PC-9 (cell line): ENCODE measurements around the gene TAF3. TPM values are rescaled to one million over a fixed set of nuclear protein-coding genes. Genes with fewer than 3 reads are reported as not detected.

Experiments used
- BruUV-seq: library from RNA; stranded (reverse); fragments of 400-500 nt; replicated peaks from 2 replicates; lab custom pipeline; 2021; lab: Mats Ljungman, UMichigan
- CTCF ChIA-PET: fragments of 300-600 bp; sonication (Branson Sonifier 250); formaldehyde crosslinking; loops from one replicate; lab custom pipeline; 2022; ENCODE audit warnings: antibody characterized with exemption; lab: Charles Lee
- POLR2A ChIA-PET: fragments of 300-600 bp; sonication (Branson Sonifier 250); formaldehyde crosslinking; loops from one replicate; lab custom pipeline; 2022; ENCODE audit warnings: antibody characterized with exemption; ENCODE audit not compliant: unreplicated experiment; lab: Charles Lee
- DNase-seq, 2 experiments: peaks; one replicate each; pipeline versions ENCODE4 v3.0.0 to v3.0.0-alpha.2; 2015 to 2022; ENCODE audit warnings: mixed read lengths in 1 of 2
- H2AFZ ChIP-seq: fragments of 200-600 bp; sonication (generic); 2 replicates; pipeline ENCODE4 v1.8.1; 2017; ENCODE audit warnings: antibody characterized with exemption
- H3F3A ChIP-seq: fragments of 200-600 bp; sonication (generic); 2 replicates; pipeline ENCODE4 v1.8.1; 2017; ENCODE audit warnings: antibody characterized with exemption, mild to moderate bottlenecking, low read depth; ENCODE audit not compliant: insufficient read depth
- H3K27ac ChIP-seq: fragments of 200-600 bp; sonication (generic); 2 replicates; pipeline ENCODE4 v1.6.1; 2016; ENCODE audit warnings: mixed run types
- H3K27me3 ChIP-seq: fragments of 200-600 bp; sonication (generic); 2 replicates; pipeline ENCODE4 v1.6.1; 2016; ENCODE audit warnings: low read depth, mixed run types; ENCODE audit not compliant: insufficient read depth
- H3K36me3 ChIP-seq: fragments of 200-600 bp; sonication (generic); 2 replicates; pipeline ENCODE4 v1.6.1; 2016; ENCODE audit warnings: low read depth, mixed run types
- H3K4me1 ChIP-seq: fragments of 200-600 bp; sonication (generic); replicated peaks from 2 replicates; pipeline ENCODE4 v1.6.1; 2016; ENCODE audit warnings: mixed run types; ENCODE audit not compliant: insufficient read depth
- H3K4me2 ChIP-seq: fragments of 200-600 bp; sonication (generic); 2 replicates; pipeline ENCODE4 v1.6.1; 2017; ENCODE audit warnings: mixed run types
- H3K4me3 ChIP-seq: fragments of 200-600 bp; sonication (generic); 2 replicates; pipeline ENCODE4 v1.6.1; 2016; ENCODE audit warnings: mixed run types
- H3K79me2 ChIP-seq: fragments of 200-600 bp; sonication (generic); 2 replicates; pipeline ENCODE4 v1.6.1; 2017; ENCODE audit warnings: low read depth, mixed run types
- H3K9me2 ChIP-seq: fragments of 200-600 bp; sonication (generic); 2 replicates; pipeline ENCODE4 v1.8.1; 2017; ENCODE audit warnings: mild to moderate bottlenecking; ENCODE audit not compliant: insufficient read depth
- H3K9me3 ChIP-seq: fragments of 200-600 bp; sonication (generic); 2 replicates; pipeline ENCODE4 v1.8.1; 2016; ENCODE audit warnings: low read depth; ENCODE audit not compliant: insufficient read depth
- H4K20me1 ChIP-seq: fragments of 200-600 bp; sonication (generic); 2 replicates; pipeline ENCODE4 v1.8.1; 2017; ENCODE audit not compliant: insufficient read depth
- CTCF ChIP-seq: fragments of 200-600 bp; sonication (generic); conservative IDR thresholded peaks from 2 replicates; pipeline ENCODE4 v1.6.1; 2017; ENCODE audit warnings: mixed run types, antibody characterized with exemption, mild to moderate bottlenecking, moderate library complexity
- EZH2 ChIP-seq: fragments of 200-600 bp; sonication (generic); IDR thresholded peaks from 2 replicates; pipeline ENCODE4 v1.8.0; 2017; ENCODE audit warnings: antibody characterized with exemption, low read depth
- intact Hi-C: fragments of 100-400 bp; cut with micrococcal nuclease; formaldehyde crosslinking; loops from one replicate; pipeline ENCODE4 v1.10.0; 2022; ENCODE audit not compliant: unreplicated experiment
- total RNA-seq: library from RNA; stranded (reverse); gene quantifications from 2 replicates; pipeline ENCODE4 v1.2.3, GENCODE V29; 2021

The TAF3 gene
- total RNA-seq, 1 experiment from 2014 or later: 7.7 TPM

- TF ChIP-seq EZH2 (no peak), CTCF (no peak)
- peaks cover 96% of the 10 kb centered on the region for H3K79me2 ChIP-seq
- DNase-seq: peak in 1 of 2 experiments; percentile 12
- no peaks in the 10 kb centered on the region for H3K9me2 ChIP-seq
- no peaks in the 10 kb centered on the region for H3K9me3 ChIP-seq
- peak overlapping the region; percentile 91 for H2AFZ ChIP-seq
- 0 out of 2 replicates have a peak, but pooled peaks cover 3% of the 10 kb centered on the region for H3K36me3 ChIP-seq
- peak overlapping the region; percentile 94 for H3K4me2 ChIP-seq
- CTCF ChIA-PET: no interaction called here
- POLR2A ChIA-PET: interaction anchor here (0.6 to 1.1 kb wide), 7 partner anchors 9 to 1498 kb away, joined by 3 to 19 read pairs (median 5); no protein-coding TSS in a partner anchor
- H3K4me3 ChIP-seq: peak overlapping the region; percentile 80
- H3K27ac ChIP-seq: peak overlapping the region; percentile 12; the same call in 1 of the 2 replicates
- H4K20me1 ChIP-seq: peaks cover 12% of the 10 kb centered on the region
- no peaks in the 10 kb centered on the region for H3K27me3 ChIP-seq
- intact Hi-C loops: loop anchor here (1.0 kb wide), 2 partner anchors 9 to 30 kb away; partner anchors contain the start of gene TAF3
- no peaks in the 10 kb centered on the region for H3F3A ChIP-seq
- TSS peak; percentile 26 for BruUV-seq
- peaks cover 10% of the 10 kb centered on the region for H3K4me1 ChIP-seq
Observed at GRCh38 chr10:7788639-7789286, 29.5 kb upstream of the TAF3 start.

- Histone ChIP-seq H3K9me2 (no peaks in the 10 kb centered on the region), H3K4me1 (peaks cover 10% of the 10 kb centered on the region), H2AFZ (no peak overlapping the region), H3K27ac (no peak overlapping the region), H4K20me1 (peaks cover 18% of the 10 kb centered on the region), H3K9me3 (no peaks in the 10 kb centered on the region), H3K36me3 (0 out of 2 replicates have a peak, but pooled peaks cover 3% of the 10 kb centered on the region), H3K4me3 (peak overlapping the region; percentile 80), H3K79me2 (peaks cover 99% of the 10 kb centered on the region), H3K27me3 (no peaks in the 10 kb centered on the region), H3F3A (no peaks in the 10 kb centered on the region), H3K4me2 (peak overlapping the region; percentile 94)
- DNase-seq: no peak
- POLR2A ChIA-PET: interaction anchor here (0.6 to 0.7 kb wide), 2 partner anchors 8 to 256 kb away, joined by 5 to 7 read pairs; no protein-coding TSS in a partner anchor
- CTCF ChIA-PET: no interaction called here
- BruUV-seq: no TSS peak
- intact Hi-C loops: loop anchor here (1.0 kb wide), 1 partner anchor 8 kb away; no protein-coding TSS in a partner anchor
- no peak for TF ChIP-seq CTCF
Observed at GRCh38 chr10:7789390-7789789, 28.9 kb upstream of the TAF3 start.

GRCh38 chr10:7792541-7792940, 25.8 kb upstream of the TAF3 start:
- CTCF ChIA-PET: no interaction called here

More at GRCh38 chr10:7792541-7792940, 25.8 kb upstream of the TAF3 start:
- intact Hi-C loops: no loop called here
- TF ChIP-seq EZH2 (no peak), CTCF (no peak)
- Histone ChIP-seq H3K36me3 (peaks cover 9% of the 10 kb centered on the region), H3F3A (no peaks in the 10 kb centered on the region), H3K79me2 (peaks cover 79% of the 10 kb centered on the region), H3K4me1 (peaks cover 10% of the 10 kb centered on the region), H3K9me3 (no peaks in the 10 kb centered on the region), H3K4me2 (no peak overlapping the region), H3K4me3 (no peak overlapping the region), H3K9me2 (no peaks in the 10 kb centered on the region), H2AFZ (no peak overlapping the region), H3K27ac (no peak overlapping the region), H3K27me3 (no peaks in the 10 kb centered on the region), H4K20me1 (peaks cover 30% of the 10 kb centered on the region)
- DNase-seq: no peak
- no TSS peak for BruUV-seq
- POLR2A ChIA-PET: interaction anchor here (0.6 kb wide), 1 partner anchor 252 kb away, joined by 3 read pairs; no protein-coding TSS in a partner anchor
